IPS DF 6.9 (cell line): Measurements from ENCODE around the gene SIVA1.

Experiments used
- DNase-seq: peaks from one replicate; pipeline ENCODE4 v3.0.0-alpha.2; 2013; ENCODE audit warnings: low read depth, low spot score
- H3K27ac ChIP-seq: one replicate; pipeline ENCODE4 v1.5.1; 2013; ENCODE audit warnings: low read length, control low read depth
- H3K27me3 ChIP-seq: 2 replicates; pipeline ENCODE4 v1.6.1; 2013; ENCODE audit warnings: mild to moderate bottlenecking, low read length; ENCODE audit not compliant: control insufficient read depth, insufficient read depth
- H3K36me3 ChIP-seq: 2 replicates; pipeline ENCODE4 v1.6.1; 2013; ENCODE audit warnings: low read length; ENCODE audit not compliant: control insufficient read depth, insufficient read depth
- H3K4me1 ChIP-seq: 2 replicates; pipeline ENCODE4 v1.6.1; 2013; ENCODE audit warnings: low read length; ENCODE audit not compliant: control insufficient read depth, insufficient read depth
- H3K4me3 ChIP-seq: 2 replicates; pipeline ENCODE4 v1.5.1; 2013; ENCODE audit warnings: mild to moderate bottlenecking, low read length
- H3K9me3 ChIP-seq: 2 replicates; pipeline ENCODE4 v1.6.1; 2013; ENCODE audit warnings: low read length, inconsistent platforms; ENCODE audit not compliant: control insufficient read depth, insufficient read depth
- WGBS: extraction: QIAGEN DNeasy Blood & Tissue Kit; methylation state at CpG from one replicate; pipeline ENCODE4 v1.1.7; 2013; ENCODE audit warnings: mixed read lengths, missing lambda C conversion rate; ENCODE audit not compliant: insufficient read length, insufficient coverage; 5-methylcytosine and 5-hydroxymethylcytosine counted together

SIVA1 gene

DNA sequence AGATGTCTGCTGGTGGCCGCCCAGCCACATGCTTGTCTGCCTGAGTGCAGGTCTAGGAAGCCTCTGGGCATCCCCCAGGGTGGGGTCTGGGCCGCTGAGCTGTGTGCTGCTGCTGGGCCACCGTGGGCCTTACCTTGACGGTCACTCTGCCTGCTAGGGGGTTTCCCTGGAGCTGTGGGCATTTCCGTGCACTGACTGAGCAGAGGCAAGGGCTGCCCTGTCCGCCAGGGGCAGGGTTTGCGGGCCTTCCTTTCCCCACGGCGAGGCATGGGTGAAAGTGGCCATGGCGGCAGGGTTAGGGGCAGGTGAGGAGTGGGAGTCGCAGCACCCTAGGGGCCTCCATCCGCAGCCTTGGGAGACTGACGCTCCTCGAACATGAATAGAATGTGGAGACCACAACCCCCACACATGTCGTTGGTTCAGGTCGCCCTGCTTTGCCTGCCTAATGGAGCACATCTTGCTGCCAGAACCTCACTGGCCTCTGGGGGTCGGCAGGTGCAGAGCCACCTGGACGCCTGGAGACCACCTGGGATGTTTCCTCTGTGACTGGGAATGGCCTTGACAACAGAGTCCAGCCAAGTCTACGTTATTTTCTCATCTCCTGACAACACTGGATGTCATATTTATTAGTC is 50.4 kb downstream of the SIVA1 start:
- no peaks in the 10 kb centered on the region; the same call in 1 of the 2 replicates for H3K36me3 ChIP-seq
- no peak for DNase-seq
- H3K27me3 ChIP-seq: peaks cover 15% of the 10 kb centered on the region
- no peaks in the 10 kb centered on the region for H3K9me3 ChIP-seq
- 0 out of 2 replicates have a peak, but pooled peaks cover 1% of the 10 kb centered on the region for H3K4me1 ChIP-seq
- no peak overlapping the region for H3K27ac ChIP-seq
- H3K4me3 ChIP-seq: no peak overlapping the region
- WGBS: no CpG with 5 or more reads among the region's 19 CpGs

DNA sequence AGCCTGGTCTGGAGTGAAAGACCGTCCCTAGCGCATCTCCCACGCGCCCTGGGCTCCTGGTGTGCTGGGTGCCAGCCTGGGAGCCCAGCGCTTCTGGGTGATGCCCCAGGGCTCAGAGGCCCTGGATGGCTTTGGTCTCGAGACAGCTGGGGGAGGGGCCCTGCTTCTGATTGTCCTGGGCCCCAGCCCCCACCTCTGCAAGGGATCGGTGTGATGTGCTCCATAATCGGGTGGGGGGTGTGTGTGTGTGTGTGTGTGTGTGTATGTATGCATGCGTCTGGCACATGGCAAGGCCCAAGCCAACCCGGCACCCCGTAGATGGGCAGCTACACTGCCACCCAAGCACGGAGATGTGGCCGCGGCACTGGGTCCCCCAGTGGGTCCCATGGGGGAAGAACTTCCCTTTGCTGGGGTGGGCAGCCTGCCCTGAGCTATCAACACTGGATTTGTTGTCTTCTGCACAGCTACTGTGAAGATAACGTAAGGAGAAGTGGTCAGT is 51.0 kb downstream of the SIVA1 start:
- Histone ChIP-seq H3K4me3 (no peak overlapping the region), H3K4me1 (0 out of 2 replicates have a peak, but pooled peaks cover 1% of the 10 kb centered on the region), H3K27me3 (peaks cover 14% of the 10 kb centered on the region), H3K9me3 (no peaks in the 10 kb centered on the region), H3K36me3 (no peaks in the 10 kb centered on the region; the same call in 1 of the 2 replicates), H3K27ac (no peak overlapping the region)
- no peak for DNase-seq
- WGBS: no CpG with 5 or more reads among the region's 15 CpGs

DNA sequence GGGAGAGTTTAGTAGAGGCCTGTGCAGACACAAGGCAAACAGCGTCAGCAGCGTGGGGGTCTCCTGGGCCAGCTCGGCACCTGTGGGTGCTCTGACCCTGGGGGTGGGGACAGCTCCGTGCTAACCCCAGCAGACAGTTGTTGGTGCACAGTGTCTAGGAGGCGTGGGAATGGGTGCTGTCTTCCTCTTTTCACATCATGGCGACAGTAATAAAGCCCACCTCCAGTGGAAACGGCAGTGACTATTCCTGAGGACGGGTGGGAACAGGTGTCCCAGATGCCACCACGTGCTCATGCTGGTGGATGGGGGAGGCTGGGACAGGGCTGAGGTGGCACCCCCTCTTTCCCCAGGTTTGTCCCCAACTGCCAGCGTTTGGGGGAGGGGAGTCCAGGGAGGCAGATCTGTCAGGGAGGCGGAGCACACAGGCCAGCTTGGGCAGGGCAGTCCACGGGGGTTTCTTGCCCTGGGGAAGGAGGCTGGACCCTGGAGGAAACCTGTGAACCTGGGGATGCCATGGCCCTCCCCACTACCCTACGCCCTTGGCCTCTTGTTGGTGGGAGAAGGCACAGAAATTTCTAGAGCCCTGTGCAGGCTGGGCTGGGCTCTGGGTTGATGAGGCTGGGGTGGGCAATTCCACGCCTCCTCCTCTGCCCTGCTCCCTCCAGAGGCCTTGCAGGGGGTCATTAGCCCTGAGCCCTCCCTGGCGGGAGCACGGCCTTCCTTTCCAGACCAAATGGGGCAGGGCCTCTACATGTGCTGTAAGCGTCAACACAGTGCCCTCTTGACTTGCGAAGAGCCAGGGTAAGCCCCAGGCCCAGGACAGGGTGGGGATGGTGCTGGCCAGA is 51.8 kb downstream of the SIVA1 start:
- no peak overlapping the region for H3K4me3 ChIP-seq
- no CpG with 5 or more reads among the region's 18 CpGs for WGBS
- no peaks in the 10 kb centered on the region for H3K9me3 ChIP-seq
- H3K27me3 ChIP-seq: peaks cover 14% of the 10 kb centered on the region
- no peak for DNase-seq
- no peaks in the 10 kb centered on the region; the same call in 1 of the 2 replicates for H3K36me3 ChIP-seq
- 0 out of 2 replicates have a peak, but pooled peaks cover 1% of the 10 kb centered on the region for H3K4me1 ChIP-seq
- H3K27ac ChIP-seq: no peak overlapping the region

DNA sequence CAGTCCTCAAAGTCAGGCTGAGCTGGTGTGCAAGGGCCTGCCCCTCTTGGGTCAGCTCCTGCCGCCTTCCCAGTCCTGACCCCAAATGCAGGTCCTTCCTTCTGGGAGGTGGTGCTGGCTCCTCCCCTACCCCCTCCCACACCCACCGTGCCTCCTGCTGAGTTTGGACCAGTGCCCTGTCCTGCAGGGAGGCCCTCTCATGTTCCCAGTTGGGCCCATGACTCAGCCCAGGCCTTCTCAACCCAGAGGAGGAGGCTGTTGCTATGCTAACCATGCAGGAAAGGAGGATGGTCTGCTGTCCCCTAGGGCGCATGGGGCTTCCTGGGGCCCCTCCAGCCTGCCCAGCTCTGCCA is 52.4 kb downstream of the SIVA1 start:
- no peaks in the 10 kb centered on the region for H3K9me3 ChIP-seq
- WGBS: no CpG with 5 or more reads among the region's 3 CpGs
- H3K27ac ChIP-seq: no peak overlapping the region
- H3K4me3 ChIP-seq: no peak overlapping the region
- peaks cover 14% of the 10 kb centered on the region for H3K27me3 ChIP-seq
- no peaks in the 10 kb centered on the region; the same call in 1 of the 2 replicates for H3K36me3 ChIP-seq
- 0 out of 2 replicates have a peak, but pooled peaks cover 1% of the 10 kb centered on the region for H3K4me1 ChIP-seq
- no peak for DNase-seq

DNA sequence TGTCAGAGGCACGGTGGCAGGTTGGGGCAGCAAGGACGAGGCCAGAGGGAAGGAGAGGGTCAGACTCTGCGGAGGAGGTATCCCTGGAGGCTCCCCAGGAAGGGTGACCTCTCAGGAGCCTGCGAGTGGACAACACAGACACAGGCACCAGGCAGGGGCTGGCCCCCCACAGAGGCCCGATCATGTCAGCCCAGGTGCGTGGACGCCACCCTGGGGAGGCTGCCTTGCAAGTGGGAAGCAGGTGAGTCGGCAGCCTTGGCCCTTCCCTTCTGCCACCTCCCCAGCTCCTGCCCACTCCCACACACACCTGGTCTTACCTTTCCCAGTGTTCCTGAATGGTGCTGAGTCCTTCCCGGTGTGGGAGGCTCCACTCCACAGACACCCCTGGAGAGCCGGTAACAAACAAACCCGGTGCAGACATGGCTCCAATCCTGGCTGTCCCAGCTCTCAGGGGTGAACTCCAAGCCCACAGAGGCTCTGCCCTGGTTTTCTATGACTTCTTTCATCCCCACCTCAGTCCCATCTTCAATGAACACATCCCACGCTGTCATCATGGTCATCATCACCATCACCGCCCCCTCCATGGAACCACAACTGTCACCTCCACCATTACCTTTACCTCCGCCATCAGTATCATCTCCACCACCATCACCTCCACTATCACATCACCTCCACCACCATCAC is 53.1 kb downstream of the SIVA1 start:
- 0 out of 2 replicates have a peak, but pooled peaks cover 1% of the 10 kb centered on the region for H3K4me1 ChIP-seq

DNA sequence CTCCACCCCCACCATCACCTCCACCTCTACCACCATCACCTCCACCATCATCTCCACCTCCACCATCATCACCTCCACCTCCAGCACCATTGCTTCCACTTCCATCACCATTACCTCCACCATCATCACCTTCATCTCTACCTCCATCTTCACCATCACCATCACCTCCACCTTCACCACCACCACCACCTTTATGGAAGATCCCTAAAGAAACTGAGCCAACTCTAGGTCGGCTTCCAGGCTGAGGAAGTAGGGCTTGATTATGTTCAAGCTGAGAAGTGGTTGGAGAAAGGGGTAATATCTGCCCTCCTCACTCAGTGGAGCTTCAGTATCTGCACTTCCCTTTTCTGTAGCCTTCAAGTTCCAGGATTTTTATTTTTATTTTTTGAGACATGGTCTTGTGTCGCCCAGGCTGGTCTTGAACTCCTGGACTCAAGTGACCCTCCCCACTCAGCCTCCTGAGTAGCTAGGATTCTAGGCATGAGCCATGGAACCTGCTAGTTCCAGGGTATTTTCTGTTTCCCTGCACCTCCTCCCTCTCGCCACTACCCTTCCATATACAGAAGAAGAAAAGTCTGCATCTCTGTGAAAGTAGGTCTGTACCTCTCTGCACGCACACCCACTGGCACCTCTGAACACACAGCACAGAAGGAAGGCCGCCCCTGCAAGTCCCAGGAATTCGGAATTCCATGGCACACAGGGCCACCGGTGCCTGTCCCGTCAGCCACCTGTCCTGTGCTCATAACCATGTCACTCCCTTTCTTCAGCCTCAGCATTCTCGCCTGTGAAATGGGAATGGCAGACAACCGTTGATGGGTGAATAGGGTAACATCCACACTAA is 53.9 kb downstream of the SIVA1 start:
- H3K27ac ChIP-seq: no peak overlapping the region
- no CpG with 5 or more reads among the region's 10 CpGs for WGBS
- H3K27me3 ChIP-seq: peaks cover 7% of the 10 kb centered on the region
- H3K4me1 ChIP-seq: no peaks in the 10 kb centered on the region
- H3K4me3 ChIP-seq: no peak overlapping the region
- DNase-seq: no peak
- no peaks in the 10 kb centered on the region; the same call in 1 of the 2 replicates for H3K36me3 ChIP-seq
- no peaks in the 10 kb centered on the region for H3K9me3 ChIP-seq

More for the DNA sequence above, 53.1 kb downstream of the SIVA1 start:
- no peaks in the 10 kb centered on the region for H3K9me3 ChIP-seq
- no peak for DNase-seq
- peaks cover 14% of the 10 kb centered on the region for H3K27me3 ChIP-seq
- H3K36me3 ChIP-seq: no peaks in the 10 kb centered on the region; the same call in 1 of the 2 replicates
- H3K4me3 ChIP-seq: no peak overlapping the region
- no CpG with 5 or more reads among the region's 14 CpGs for WGBS
- H3K27ac ChIP-seq: no peak overlapping the region

DNA sequence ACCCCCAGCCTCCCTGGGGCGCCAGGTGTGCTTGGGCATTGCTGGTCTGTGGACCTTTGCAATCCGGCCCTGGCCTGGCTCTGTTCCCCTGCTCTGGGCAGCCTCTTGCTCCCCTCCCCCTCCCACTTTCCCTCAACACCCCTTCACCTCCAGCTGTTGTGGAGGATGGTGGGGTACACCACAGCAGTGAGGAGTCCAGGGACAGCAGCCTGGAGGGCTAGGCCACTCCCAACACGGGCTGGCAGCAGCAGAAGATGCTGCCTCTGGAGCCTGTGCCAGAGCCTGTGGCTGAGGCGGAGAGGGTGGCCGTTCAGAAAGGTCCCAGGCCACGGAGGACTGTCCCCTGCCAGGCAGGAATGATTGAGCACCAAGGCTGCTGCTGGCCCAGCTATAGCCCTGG is 55.5 kb downstream of the SIVA1 start:
- H3K9me3 ChIP-seq: no peaks in the 10 kb centered on the region

More for the DNA sequence above, 55.5 kb downstream of the SIVA1 start:
- DNase-seq: no peak
- Histone ChIP-seq H3K4me3 (no peak overlapping the region), H3K36me3 (no peaks in the 10 kb centered on the region), H3K27ac (no peak overlapping the region), H3K4me1 (no peaks in the 10 kb centered on the region), H3K27me3 (no peaks in the 10 kb centered on the region; the same call in 1 of the 2 replicates)
- WGBS: no CpG with 5 or more reads among the region's 6 CpGs
